K562 (cell line): Measurements from ENCODE around the gene REM1.

ENCODE experiments used
- CTCF ChIP-seq, 3 experiments: IDR thresholded peaks in 2 of 3; conservative IDR thresholded peaks in 1 of 3; 2 replicates each; pipeline ENCODE4 v1.5.1; 2011 to 2012; ENCODE audit warnings: low read length in 3 of 3, mild to moderate bottlenecking in 3 of 3, control low read depth in 2 of 3, improper control_type of control experiment in 1 of 3, inconsistent platforms in 1 of 3, low read depth in 1 of 3, mixed read lengths in 1 of 3, moderate library complexity in 1 of 3; ENCODE audit not compliant: insufficient read depth in 2 of 3
- FOXA1 ChIP-seq: fragments of 450-650 bp; IDR thresholded peaks from 2 replicates; pipeline ENCODE4 v1.6.1; 2016; ENCODE audit warnings: mild to moderate bottlenecking, borderline replicate concordance
- FUS ChIP-seq: fragments of 200-400 bp; formaldehyde crosslinking; optimal IDR thresholded peaks from 2 replicates; pipeline ENCODE3; 2017; ENCODE audit warnings: low read depth, low read length
- JUN ChIP-seq, 2 experiments: sonication (generic) in 1 of 2; formaldehyde crosslinking in 1 of 2; IDR thresholded peaks; 2 replicates each; pipeline versions ENCODE4 v1.6.1 to v1.8.0; 2012 to 2022; ENCODE audit warnings: borderline replicate concordance in 2 of 2, mild to moderate bottlenecking in 2 of 2, improper control_type of control experiment in 1 of 2, low read depth in 1 of 2, low read length in 1 of 2, missing genetic modification reagents in 1 of 2
- POLR2A ChIP-seq: fragments of 450-650 bp; conservative IDR thresholded peaks from 2 replicates; pipeline ENCODE4 v1.6.1; 2016
- PREB ChIP-seq: sonication (generic); formaldehyde crosslinking; IDR thresholded peaks from 2 replicates; pipeline ENCODE4 v1.8.1; 2023; ENCODE audit warnings: mild to moderate bottlenecking, missing genetic modification reagents
- RERE ChIP-seq: sonication (generic); formaldehyde crosslinking; IDR thresholded peaks from 2 replicates; pipeline ENCODE4 v1.8.0; 2023; ENCODE audit warnings: missing genetic modification reagents, mild to moderate bottlenecking, borderline replicate concordance
- SMARCA4 ChIP-seq: fragments of 450-650 bp; IDR thresholded peaks from 2 replicates; pipeline ENCODE4 v1.6.1; 2016
- YY1 ChIP-seq, 3 experiments: IDR thresholded peaks; 2 replicates each; pipeline ENCODE4 v1.6.1; 2011; ENCODE audit warnings: low read length in 2 of 3, mild to moderate bottlenecking in 2 of 3, moderate library complexity in 2 of 3, borderline replicate concordance in 1 of 3, control low read depth in 1 of 3, low read depth in 1 of 3; ENCODE audit not compliant: insufficient read depth in 3 of 3, insufficient replicate concordance in 2 of 3, control insufficient read depth in 1 of 3, insufficient read length in 1 of 3; ENCODE audit errors: extremely low read depth in 1 of 3
- ZNF280B ChIP-seq: fragments of 250-450 bp; sonication (Bioruptor Pico); IDR thresholded peaks from 2 replicates; pipeline ENCODE4 v1.5.1; 2021; ENCODE audit warnings: mild to moderate bottlenecking

GRCh38 chr20:31516651-31517050, 41.6 kb downstream of the REM1 start:
- TF ChIP-seq SMARCA4 (no peak), PREB (CRISPR knock-in tag) (no peak), CTCF (IDR thresholded peaks at IDR 0.05 in 2 of 3, conservative IDR thresholded peaks at IDR 0.05 in 1 of 3; ENCODE audit: insufficient read depth in 2 of 3, low read depth in 1 of 3, low read length in 3 of 3) (no peak), FOXA1 (no peak), RERE (CRISPR knock-in tag) (no peak), ZNF280B (CRISPR knock-in tag) (no peak), YY1 (IDR thresholded peaks at IDR 0.05; ENCODE audit: borderline replicate concordance in 1 of 3, control insufficient read depth in 1 of 3, extremely low read depth in 1 of 3, insufficient read depth in 3 of 3, insufficient read length in 1 of 3, insufficient replicate concordance in 2 of 3, low read depth in 1 of 3, low read length in 2 of 3) (no peak), JUN (IDR thresholded peaks at IDR 0.05; ENCODE audit: borderline replicate concordance, low read depth, low read length) (no peak), JUN (CRISPR knock-in tag; IDR thresholded peaks at IDR 0.05; ENCODE audit: borderline replicate concordance) (no peak), POLR2A (no peak), FUS (no peak)
